Measurements from ENCODE around the gene TLL2. TPM values are rescaled to one million over a fixed set of nuclear protein-coding genes. Genes with fewer than 3 reads are reported as not detected.
A peak's percentile ranks its signal among the peaks of the same experiment; 100 is the strongest.

Gene TLL2
- total RNA-seq, 1 experiment from 2014 or later: 9.1 TPM

DNA sequence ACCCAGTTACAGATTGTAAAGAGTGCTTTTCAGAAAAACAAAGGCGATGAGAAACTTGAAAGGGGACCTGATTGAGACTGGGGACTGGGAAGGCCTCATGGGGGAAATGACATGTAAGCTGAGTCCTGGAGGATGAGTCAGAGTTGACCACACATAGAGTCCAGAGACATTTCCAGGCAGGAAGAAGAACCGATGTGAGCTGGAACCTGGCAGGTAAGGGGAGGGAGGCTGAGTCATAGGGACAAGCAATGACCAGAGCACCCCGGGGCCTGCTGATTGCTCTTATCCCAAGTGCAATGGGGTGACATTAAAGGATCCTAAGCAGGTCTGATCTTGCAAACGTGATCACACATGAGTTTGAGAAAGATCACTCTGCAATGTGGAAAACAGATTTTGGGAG is 11.7 kb downstream of the TLL2 start:
- Mint-ChIP-seq H3K9me3 (no peaks in the 10 kb centered on the region), H3K27me3 (ENCODE audit: low read depth) (no peaks in the 10 kb centered on the region; the same call in 1 of the 2 replicates), H3K4me1 (peaks cover 19% of the 10 kb centered on the region), H3K27ac (no peak overlapping the region), H3K4me3 (no peak overlapping the region), H3K36me3 (no peaks in the 10 kb centered on the region)
- ATAC-seq: no peak
- POLR2A ChIA-PET: no interaction called here
- CTCF ChIA-PET: interaction anchor here (0.6 to 5.1 kb wide), 4 partner anchors 11 to 287 kb away, joined by 5 to 45 read pairs (median 11); partner anchors contain the start of gene TLL2
- no peak for TF ChIP-seq ZNF232 (CRISPR knock-in tag; IDR thresholded peaks at IDR 0.05)
- no peak for TF ChIP-seq ZNF121 (CRISPR knock-in tag; IDR thresholded peaks at IDR 0.05)
- no peak for TF ChIP-seq SMAD3 (CRISPR knock-in tag; IDR thresholded peaks at IDR 0.05; ENCODE audit: borderline replicate concordance)
- no peak for TF ChIP-seq JUN (CRISPR knock-in tag; IDR thresholded peaks at IDR 0.05)
- DNase-seq (ENCODE audit: low spot score): no peak

DNA sequence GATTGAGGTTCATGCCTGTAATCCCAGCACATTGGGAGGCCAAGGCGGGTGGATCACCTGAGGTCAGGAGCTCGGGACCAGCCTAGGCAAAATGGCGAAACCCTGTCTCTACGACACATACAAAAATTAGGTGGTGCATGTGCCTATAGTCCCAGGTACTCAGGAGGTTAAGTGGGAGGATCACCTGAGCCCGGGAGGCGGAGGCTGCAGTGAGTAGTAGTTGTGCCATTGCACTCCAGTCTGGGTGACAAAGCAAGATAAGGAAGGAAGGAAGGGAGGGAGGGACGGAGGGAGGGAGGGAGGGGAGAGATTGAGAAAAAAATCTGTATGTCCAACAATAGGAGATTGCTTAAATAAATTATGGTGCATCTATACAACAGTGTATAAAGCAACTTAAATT is 13.2 kb downstream of the TLL2 start:
- H3K27me3 Mint-ChIP-seq (ENCODE audit: low read depth): no peaks in the 10 kb centered on the region; the same call in 1 of the 2 replicates
- no peaks in the 10 kb centered on the region for H3K9me3 Mint-ChIP-seq
- DNase-seq (ENCODE audit: low spot score): no peak
- ATAC-seq: peak; percentile 67
- peaks cover 25% of the 10 kb centered on the region for H3K4me1 Mint-ChIP-seq
- ChIA-PET CTCF (interaction anchor here (0.8 to 5.1 kb wide), 3 partner anchors 10 to 103 kb away, joined by 3 to 45 read pairs (median 16); partner anchors contain the start of gene TLL2), POLR2A (no interaction called here)
- H3K27ac Mint-ChIP-seq: no peak overlapping the region
- no peak for TF ChIP-seq TCF7 (CRISPR knock-in tag; IDR thresholded peaks at IDR 0.05; ENCODE audit: low read depth)
- TF ChIP-seq, protein P1, sequence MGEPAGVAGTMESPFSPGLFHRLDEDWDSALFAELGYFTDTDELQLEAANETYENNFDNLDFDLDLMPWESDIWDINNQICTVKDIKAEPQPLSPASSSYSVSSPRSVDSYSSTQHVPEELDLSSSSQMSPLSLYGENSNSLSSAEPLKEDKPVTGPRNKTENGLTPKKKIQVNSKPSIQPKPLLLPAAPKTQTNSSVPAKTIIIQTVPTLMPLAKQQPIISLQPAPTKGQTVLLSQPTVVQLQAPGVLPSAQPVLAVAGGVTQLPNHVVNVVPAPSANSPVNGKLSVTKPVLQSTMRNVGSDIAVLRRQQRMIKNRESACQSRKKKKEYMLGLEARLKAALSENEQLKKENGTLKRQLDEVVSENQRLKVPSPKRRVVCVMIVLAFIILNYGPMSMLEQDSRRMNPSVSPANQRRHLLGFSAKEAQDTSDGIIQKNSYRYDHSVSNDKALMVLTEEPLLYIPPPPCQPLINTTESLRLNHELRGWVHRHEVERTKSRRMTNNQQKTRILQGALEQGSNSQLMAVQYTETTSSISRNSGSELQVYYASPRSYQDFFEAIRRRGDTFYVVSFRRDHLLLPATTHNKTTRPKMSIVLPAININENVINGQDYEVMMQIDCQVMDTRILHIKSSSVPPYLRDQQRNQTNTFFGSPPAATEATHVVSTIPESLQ (CRISPR knock-in tag; IDR thresholded peaks at IDR 0.05): no peak
- TF ChIP-seq, protein P2, sequence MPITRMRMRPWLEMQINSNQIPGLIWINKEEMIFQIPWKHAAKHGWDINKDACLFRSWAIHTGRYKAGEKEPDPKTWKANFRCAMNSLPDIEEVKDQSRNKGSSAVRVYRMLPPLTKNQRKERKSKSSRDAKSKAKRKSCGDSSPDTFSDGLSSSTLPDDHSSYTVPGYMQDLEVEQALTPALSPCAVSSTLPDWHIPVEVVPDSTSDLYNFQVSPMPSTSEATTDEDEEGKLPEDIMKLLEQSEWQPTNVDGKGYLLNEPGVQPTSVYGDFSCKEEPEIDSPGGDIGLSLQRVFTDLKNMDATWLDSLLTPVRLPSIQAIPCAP (CRISPR knock-in tag; IDR thresholded peaks at IDR 0.05): no peak
- no peak for TF ChIP-seq IRF2 (CRISPR knock-in tag; IDR thresholded peaks at IDR 0.05; ENCODE audit: borderline replicate concordance, low read depth)
- TF ChIP-seq MYBL2 (CRISPR knock-in tag; IDR thresholded peaks at IDR 0.05): no peak
- TF ChIP-seq, protein P3, sequence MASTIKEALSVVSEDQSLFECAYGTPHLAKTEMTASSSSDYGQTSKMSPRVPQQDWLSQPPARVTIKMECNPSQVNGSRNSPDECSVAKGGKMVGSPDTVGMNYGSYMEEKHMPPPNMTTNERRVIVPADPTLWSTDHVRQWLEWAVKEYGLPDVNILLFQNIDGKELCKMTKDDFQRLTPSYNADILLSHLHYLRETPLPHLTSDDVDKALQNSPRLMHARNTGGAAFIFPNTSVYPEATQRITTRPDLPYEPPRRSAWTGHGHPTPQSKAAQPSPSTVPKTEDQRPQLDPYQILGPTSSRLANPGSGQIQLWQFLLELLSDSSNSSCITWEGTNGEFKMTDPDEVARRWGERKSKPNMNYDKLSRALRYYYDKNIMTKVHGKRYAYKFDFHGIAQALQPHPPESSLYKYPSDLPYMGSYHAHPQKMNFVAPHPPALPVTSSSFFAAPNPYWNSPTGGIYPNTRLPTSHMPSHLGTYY (CRISPR knock-in tag; IDR thresholded peaks at IDR 0.05): no peak
- TF ChIP-seq JUN (CRISPR knock-in tag; IDR thresholded peaks at IDR 0.05): no peak
- TF ChIP-seq NR3C1 (CRISPR knock-in tag; conservative IDR thresholded peaks at IDR 0.05; ENCODE audit: low read depth): no peak
- no peak for TF ChIP-seq FOXJ3 (CRISPR knock-in tag; IDR thresholded peaks at IDR 0.05; ENCODE audit: borderline replicate concordance)
- TF ChIP-seq NR2C2 (CRISPR knock-in tag; IDR thresholded peaks at IDR 0.05): no peak
- TF ChIP-seq, protein P4, sequence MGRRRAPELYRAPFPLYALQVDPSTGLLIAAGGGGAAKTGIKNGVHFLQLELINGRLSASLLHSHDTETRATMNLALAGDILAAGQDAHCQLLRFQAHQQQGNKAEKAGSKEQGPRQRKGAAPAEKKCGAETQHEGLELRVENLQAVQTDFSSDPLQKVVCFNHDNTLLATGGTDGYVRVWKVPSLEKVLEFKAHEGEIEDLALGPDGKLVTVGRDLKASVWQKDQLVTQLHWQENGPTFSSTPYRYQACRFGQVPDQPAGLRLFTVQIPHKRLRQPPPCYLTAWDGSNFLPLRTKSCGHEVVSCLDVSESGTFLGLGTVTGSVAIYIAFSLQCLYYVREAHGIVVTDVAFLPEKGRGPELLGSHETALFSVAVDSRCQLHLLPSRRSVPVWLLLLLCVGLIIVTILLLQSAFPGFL (CRISPR knock-in tag; IDR thresholded peaks at IDR 0.05; ENCODE audit: borderline replicate concordance): no peak
- TF ChIP-seq, protein P5, sequence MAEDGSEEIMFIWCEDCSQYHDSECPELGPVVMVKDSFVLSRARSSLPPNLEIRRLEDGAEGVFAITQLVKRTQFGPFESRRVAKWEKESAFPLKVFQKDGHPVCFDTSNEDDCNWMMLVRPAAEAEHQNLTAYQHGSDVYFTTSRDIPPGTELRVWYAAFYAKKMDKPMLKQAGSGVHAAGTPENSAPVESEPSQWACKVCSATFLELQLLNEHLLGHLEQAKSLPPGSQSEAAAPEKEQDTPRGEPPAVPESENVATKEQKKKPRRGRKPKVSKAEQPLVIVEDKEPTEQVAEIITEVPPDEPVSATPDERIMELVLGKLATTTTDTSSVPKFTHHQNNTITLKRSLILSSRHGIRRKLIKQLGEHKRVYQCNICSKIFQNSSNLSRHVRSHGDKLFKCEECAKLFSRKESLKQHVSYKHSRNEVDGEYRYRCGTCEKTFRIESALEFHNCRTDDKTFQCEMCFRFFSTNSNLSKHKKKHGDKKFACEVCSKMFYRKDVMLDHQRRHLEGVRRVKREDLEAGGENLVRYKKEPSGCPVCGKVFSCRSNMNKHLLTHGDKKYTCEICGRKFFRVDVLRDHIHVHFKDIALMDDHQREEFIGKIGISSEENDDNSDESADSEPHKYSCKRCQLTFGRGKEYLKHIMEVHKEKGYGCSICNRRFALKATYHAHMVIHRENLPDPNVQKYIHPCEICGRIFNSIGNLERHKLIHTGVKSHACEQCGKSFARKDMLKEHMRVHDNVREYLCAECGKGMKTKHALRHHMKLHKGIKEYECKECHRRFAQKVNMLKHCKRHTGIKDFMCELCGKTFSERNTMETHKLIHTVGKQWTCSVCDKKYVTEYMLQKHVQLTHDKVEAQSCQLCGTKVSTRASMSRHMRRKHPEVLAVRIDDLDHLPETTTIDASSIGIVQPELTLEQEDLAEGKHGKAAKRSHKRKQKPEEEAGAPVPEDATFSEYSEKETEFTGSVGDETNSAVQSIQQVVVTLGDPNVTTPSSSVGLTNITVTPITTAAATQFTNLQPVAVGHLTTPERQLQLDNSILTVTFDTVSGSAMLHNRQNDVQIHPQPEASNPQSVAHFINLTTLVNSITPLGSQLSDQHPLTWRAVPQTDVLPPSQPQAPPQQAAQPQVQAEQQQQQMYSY (CRISPR knock-in tag; IDR thresholded peaks at IDR 0.05): no peak
- no peak for TF ChIP-seq CBFB (CRISPR knock-in tag; IDR thresholded peaks at IDR 0.05; ENCODE audit: low read depth)
- H3K36me3 Mint-ChIP-seq: no peaks in the 10 kb centered on the region
- no peak overlapping the region for H3K4me3 Mint-ChIP-seq

All from WTC11 (cell line).